Measurements from ENCODE around the gene DNM3.

- TF ChIP-seq CTCF (IDR thresholded peaks at IDR 0.05; ENCODE audit: extremely low read depth in 1 of 2, insufficient read depth in 1 of 2, low read depth in 1 of 2, low read length in 2 of 2) (no peak), POLR2A (IDR thresholded peaks at IDR 0.05; ENCODE audit: low read depth, low read length) (no peak), MAX (IDR thresholded peaks at IDR 0.05; ENCODE audit: insufficient read depth, insufficient read length) (no peak), POLR2AphosphoS5 (IDR thresholded peaks at IDR 0.05; ENCODE audit: insufficient read depth, low read depth, low read length) (no peak), EZH2 (IDR thresholded peaks at IDR 0.05; ENCODE audit: borderline replicate concordance, low read depth, low read length, severe bottlenecking) (no peak), FOS (IDR thresholded peaks at IDR 0.05; ENCODE audit: borderline replicate concordance, insufficient read depth, low read length) (no peak), JUN (IDR thresholded peaks at IDR 0.05; ENCODE audit: borderline replicate concordance, insufficient read depth, insufficient read length, low read depth) (no peak), MYC (IDR thresholded peaks at IDR 0.05; ENCODE audit: low read depth, low read length) (no peak)
These were observed 388.6 kb downstream of the DNM3 start for GRCh38 chr1:172229942-172230341.
